Central memory CD4-positive, alpha-beta T cell (primary cell): ENCODE data around the gene OXER1.

ENCODE experiments used
- DNase-seq: peaks from one replicate; pipeline ENCODE4 v3.0.0; 2022

Gene OXER1

DNA sequence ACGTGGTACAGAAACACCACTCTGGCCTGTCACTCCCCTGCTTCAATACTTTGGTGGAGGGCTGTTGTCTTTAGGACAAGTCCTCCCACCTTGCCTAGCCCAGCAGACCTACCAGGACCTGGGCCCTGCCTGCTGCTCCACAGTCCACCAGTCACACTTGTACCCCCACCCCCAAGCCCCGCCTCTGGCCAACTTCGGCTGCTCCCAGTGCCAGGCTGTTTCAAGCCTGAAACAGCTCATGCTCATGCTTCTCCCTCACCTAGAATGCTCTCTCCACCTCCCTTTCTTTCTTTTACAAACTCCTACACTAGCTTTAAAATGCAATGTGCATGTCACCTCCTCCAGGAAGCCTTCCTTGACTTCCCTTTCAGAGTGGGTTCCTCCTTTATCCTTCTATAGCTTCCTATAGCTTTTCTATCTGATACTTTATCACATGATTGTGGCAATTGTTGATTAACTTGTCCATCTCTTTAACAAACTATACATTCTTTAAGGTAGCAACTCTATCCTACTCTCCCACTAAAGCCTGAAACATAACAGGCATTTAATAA lies 4.8 kb upstream of the OXER1 start:
- no peak for DNase-seq

DNA sequence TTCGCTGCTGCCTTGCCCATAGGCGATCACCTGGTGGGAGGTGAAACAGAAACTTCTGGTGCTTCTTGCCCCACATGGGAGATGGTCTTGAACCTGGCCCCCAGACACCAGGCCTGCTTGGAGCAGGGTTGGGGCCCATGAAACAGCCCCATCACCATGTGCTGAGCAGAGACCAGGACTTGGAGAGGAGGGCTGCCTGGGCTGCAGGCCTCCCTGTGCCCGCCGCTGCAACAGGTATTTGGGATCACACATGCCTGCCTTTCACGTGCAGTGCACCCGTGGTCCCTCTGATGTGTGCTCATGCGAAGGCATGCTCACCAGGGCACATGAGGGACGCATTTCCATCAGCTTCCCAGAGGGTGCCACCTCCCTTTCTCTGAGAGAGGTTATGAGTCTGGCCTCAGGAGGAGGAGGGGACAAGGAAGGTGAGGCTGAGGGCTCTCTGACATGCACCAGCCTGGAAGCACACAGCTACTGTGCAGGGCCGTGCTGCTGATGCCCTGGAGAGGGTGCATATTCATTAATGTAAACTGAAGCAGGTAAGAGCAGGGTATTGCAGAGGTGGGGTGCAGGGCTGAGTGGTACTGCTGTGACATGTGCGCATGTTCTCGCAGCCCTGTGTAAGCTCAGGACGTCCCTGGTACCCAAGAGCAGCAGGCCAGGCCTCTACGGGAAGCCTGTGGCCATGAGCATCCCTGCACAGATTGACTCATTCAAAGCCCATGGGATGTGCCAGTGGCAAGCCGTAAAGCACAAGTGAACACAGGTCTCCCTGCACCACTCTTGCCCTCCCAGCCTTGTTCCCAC lies 4.2 kb upstream of the OXER1 start:
- no peak for DNase-seq

GRCh38 chr2:42767080-42767898 lies 3.4 kb upstream of the OXER1 start:
- DNase-seq, result no peak

- no peak for DNase-seq
These were observed 1.8 kb upstream of the OXER1 start for GRCh38 chr2:42765686-42766085.

GRCh38 chr2:42764901-42765300 lies 966 bp upstream of the OXER1 start:
- no peak for DNase-seq

DNA sequence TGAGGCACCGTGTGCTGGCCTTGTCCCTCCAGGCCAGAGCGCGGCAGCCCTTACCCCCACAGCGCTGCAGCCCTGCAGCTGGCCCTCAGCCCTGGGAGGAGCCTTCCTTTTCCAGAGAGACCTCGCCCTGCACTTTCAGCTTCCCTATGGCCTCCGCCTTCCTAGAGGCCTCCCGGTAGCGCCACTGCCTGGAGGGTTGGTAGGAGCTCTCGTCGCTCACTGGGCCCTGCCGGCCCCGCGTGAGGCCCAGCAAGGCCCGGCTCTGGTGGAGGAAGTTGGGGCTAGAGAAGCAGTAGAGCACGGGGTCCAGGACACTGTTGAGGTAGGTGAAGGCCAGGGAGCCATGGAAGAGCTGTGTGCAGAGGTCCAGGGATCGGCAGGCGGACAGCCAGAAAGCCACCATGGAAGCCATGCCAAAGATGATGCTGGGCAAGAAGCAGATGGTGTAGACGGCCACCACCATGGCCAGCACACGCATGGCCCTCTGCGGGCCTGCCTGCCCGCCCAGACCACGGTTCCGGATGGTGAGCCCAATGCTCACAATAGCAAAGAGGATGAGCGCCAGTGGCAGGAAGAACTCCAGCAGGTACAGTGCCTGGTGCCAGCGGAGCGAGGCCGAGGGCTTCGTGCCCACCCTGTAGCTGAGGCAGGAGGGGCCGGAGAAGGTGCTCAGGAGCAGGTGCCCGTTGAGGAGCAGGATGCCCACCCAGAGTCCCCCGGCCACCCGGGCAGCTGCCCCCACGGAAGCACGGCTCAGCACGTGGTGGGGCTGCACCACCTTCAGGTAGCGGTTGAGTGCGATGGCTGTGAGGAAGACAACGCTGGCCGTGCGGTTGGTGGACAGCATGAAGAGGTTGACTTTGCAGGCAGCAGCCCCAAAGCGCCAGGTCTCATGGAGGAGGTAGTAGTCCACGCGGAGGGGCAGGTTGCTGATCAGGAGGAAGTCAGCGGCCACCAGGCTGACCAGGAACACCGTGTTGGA lies 821 bp downstream of the OXER1 start:
- DNase-seq, result no peak

- DNase-seq, result no peak
These were observed 1.8 kb downstream of the OXER1 start for GRCh38 chr2:42762155-42762554.

DNA sequence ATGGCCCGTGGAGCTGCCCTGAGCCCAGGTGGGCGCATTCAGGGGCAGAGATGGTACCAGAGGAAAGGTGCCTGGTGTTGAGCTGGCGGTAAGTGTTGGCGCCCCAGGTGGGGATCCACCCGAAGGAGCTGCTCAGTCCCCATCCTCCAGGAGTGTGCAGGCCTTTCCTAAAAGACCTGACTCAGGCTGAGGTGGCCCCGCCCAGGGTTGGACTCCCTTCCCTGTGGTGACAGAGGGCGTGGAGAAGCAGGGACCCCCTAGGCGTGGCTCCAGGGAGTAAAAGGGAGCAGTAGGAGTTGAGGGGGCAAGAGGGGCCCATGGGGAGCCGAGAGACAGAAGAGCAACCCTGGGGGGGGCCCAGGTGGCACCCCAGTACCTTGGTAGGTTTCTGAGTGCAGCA lies 2.4 kb downstream of the OXER1 start:
- DNase-seq, result no peak

DNA sequence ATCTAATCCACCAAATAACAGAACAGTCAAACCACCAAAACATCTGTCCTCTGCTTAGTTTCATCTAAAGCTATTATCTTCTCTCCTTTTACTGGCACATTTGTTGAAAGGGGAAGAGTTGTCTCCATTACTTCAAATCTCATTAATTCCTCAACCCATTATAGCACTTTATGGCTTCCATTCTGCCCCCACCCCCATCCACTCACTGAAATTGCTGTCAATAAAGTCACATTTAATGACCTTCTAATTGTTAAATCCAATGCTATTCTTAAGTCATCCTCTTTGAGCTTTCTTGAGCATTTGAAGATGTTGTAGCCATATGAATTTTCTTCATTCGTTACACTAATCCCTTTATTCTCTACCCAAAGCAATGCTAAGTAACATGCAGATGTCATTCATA lies 5.2 kb downstream of the OXER1 start:
- DNase-seq, result no peak

DNA sequence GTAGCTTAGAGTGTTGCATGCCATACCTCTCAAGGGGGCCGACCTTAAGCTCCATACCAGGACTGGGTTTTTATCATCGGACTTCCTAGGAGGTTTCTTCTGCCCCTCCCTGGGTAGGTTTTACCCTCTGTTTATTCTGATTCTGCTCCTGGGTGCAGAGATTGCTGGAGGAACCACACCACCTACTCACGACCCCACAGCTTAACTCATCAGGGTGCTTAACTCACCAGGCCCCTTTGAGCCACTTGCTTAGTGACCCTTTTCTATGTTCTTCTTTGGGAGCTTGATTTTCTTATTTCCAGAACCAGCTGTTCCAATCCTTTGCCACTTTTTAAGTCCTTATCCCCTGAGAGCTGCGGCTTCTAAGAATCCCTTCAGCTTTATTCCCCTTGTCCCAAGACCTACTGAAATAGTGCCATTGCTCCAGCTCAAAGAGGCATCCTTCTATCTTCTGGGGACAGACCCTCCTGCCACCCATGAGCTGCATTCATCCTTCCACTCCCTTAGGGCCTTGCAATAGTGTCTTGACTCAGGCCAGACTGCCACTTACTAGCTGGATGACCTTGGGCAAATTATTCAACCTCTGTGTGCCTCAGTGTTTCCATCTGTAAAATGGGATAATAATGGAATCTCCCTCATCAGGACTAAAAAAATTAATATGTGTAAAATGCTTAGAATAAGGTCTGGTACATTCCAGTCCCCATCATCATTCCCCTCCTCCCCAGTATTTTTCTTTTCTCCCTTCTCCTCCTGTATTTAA lies 5.8 kb downstream of the OXER1 start:
- DNase-seq, result no peak

DNA sequence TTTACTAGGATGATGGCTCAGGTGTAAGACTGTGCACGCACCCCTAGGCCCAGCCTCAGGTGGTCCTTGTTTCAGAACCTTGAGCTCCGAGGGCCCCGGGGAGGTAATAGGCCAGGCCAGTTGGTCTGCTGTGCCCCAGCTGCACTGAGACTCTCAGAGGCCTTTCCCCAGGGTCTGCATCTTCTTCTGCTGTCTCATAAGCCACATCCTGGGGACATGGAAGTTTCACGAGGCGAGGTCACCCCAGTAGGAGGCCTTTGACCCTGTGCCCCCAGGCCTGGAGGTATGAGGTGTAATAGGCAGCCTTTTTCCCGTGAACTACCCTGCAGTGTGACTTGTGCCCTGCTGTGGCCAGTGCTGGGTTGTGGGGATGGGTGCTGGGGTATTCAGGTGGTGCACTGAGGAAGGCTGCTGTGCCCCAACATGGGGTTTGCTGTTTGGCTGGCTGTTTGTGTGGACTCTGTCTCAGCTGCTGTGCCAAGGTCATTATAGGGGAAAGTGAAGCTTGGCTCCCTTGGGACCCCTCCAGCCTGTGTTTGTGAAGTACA lies 6.9 kb downstream of the OXER1 start:
- no peak for DNase-seq

- no peak for DNase-seq
These were observed 7.7 kb downstream of the OXER1 start for GRCh38 chr2:42756150-42756775.

DNA sequence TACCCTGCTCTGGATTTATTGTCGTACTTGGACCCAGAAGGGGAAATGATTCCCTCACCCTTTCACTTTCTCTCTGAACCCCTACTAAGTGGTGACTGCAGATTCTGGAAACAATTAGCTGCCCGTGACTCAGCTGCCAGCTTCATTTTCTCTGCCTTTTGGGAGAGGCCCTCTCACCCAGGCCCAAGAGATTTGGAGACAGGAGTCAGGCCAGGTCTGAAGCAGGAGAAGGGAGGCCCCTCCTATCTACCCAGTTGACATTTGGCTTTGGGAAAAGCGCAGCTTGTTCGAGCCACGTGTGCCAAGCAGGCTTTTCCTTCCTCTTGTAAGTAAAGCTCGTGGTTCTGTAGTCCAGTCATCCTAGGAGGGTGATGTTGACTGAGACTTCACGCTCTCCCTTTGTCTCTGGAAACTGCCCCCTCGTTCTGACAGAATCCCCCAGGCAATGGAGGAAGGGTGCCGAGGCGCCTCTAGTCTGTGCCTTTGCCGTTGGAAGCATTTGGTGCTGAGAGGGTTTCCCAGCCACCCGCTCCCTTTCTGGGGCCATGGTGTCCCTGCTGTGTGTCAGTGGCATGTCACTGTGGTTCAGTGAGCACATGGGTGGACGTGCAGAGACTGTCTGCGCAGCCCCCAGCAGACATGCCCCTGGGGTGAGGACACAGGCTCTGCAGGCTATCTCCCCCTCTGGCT lies 8.6 kb downstream of the OXER1 start:
- no peak for DNase-seq

GRCh38 chr2:42754776-42755140 lies 9.2 kb downstream of the OXER1 start:
- no peak for DNase-seq

- DNase-seq, result no peak
These were observed 9.7 kb downstream of the OXER1 start for GRCh38 chr2:42754021-42754775.

GRCh38 chr2:42752816-42753813 lies 10.8 kb downstream of the OXER1 start:
- no peak for DNase-seq

DNA sequence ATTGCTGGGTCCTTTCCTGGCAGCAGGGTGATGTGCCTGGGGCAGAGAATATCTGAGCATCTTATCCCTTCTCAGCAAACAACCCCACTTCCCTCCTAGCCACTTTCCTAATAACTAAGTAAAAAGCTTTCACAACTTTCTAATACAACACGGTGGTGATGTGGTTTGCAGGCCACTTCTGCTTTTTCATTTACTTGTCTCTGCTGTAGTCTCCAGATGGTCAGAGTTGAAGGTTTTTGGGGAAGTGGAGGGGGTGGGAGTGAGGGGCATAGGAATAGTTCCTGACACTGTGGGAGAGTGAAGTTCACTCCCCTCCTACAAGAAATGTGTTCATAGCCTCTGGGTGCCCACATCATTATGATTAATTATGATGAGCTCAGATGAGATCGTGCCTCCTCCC lies 11.6 kb downstream of the OXER1 start:
- no peak for DNase-seq

DNA sequence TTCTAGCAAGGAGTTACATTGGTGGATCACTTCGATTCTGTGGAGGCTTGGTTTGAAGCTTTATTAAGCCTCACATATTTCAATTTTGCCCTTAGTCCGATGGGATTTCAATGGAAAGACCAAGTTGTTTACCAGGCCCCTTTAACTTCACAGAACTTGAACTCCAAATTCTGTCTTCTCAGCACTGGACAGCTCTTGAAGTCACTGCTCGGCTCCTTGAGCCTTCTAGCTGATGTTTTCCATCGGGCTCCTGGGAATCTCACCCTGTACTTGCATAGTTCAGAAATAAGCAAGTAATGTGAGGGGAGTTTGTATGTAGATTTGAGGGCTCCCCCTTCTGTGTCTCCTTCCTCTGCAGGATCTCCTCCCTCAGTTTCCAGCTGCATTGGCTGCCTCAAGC lies 15.1 kb downstream of the OXER1 start:
- DNase-seq, result no peak
